Posterior cingulate gyrus (tissue), 11 donors: ENCODE measurements around the gene ALOX5AP.
"Not testable (repeated sequence)": the region's sequence is repeated elsewhere in the genome, so short reads cannot be mapped to it uniquely, and the experiment has no call there.

Experiments
- DNase-seq, 10 donors: peaks; one replicate each; pipeline versions ENCODE4 v3.0.0 to v3.0.0-alpha.2; 2020 to 2021; ENCODE audit warnings: mixed read lengths in 3 of 10
- intact Hi-C: fragments of 100-400 bp; cut with DNase I; formaldehyde crosslinking; loops from one replicate; pipeline ENCODE4 v1.15.1; 2023

The ALOX5AP gene

DNA sequence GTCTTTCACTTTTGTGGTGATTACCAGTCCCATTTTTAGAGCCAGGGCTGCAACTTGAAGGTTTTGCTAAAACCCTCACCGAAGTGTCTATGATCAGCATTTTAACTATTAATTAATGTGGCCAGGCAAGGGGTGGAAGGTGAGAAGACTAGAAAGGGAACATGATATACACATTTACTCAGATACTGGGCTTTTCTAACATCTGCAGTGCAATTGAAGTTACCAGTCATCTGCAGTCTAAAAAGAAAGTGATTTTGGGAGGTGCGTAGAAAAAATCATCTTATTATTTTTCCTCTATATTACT is 481 bp downstream of the ALOX5AP start:
- intact Hi-C loops, result loop anchor here (5.0 kb wide), 1 partner anchor 39 kb away; no protein-coding TSS in a partner anchor
- DNase-seq, result no peak

DNA sequence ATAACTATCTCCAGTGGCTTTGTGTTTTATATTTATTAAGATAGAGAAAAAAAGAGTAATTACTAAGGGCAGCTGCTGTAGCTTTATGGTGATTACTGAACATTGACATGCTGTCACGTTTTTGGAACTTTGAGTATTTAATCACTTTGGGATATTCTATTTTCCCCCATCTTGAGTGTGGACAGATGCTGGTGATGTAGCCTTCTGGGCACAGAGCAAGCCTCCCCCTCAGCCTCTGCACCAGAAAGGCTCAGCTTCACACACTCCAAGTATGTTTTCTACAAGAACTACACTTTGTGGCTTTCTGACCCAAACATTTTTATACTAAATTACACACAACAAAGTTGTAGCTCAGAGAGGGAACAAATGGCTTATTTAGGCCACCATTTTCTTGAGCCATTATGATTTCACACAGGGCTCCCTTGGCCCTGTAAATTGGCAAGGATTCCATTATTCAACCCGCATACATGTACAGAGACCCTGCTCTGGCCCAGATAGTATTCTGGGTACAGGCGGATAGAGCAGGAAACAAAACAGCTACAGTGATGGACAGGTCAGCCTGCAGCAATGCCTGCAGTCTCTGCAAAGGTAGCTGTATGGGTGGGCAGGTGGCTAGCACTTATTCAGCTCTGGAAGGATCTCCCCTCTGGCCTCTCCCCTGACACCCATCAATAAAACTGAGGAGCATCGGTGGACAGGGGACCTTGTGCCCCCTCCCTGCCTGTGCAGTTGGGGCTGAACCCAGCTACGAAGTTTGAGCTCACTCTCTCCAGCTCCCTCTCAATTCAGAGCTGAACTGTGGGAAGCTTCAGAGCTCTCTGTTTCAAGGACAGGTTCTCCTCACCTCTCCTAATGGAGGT is 1.3 kb downstream of the ALOX5AP start:
- peak in 1 of 10 donors; percentile 38 for DNase-seq
- intact Hi-C loops, result loop anchor here (5.0 kb wide), 1 partner anchor 39 kb away; no protein-coding TSS in a partner anchor

DNA sequence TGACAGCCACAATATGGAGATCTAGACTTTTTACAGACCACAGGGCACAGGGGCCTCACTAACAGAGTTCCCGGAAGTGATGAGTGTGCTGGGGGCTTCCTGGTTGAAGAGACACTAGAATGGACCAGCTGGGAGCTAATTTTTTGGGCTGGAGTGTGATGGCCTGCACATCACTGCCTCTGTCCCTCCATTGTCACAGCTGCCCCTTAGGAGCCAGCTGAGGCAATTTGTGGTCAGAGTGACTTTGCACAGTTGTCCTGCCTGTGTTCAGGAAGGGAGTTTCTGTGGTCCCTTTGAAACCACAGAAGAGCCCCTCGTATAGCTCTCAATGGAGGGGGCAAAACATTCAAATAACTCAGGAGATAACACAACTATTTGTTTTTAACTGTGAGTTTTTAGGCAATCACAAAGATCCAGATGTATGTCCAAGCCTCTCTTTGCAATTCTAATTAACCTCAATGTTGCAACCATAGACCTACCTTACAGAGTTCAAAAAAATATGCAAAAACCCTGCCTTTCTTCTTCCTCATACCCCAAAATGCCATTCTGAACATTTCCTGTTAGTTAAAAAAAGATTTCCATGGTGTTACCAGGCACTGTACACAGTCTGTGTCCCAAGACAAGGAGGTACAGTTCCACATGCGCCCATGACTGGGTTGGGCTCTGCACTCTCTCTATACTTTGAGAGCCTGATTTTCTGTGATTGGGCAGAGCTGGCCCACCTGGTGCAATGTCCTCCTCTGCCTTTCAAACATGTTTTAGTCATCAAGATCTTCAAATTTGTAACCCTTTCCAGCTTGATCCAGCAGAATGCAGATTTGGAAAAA is 2.4 kb downstream of the ALOX5AP start:
- intact Hi-C loops, result loop anchor here (5.0 kb wide), 1 partner anchor 40 kb away; no protein-coding TSS in a partner anchor
- peak in 1 of 10 donors; percentile 52 for DNase-seq

DNA sequence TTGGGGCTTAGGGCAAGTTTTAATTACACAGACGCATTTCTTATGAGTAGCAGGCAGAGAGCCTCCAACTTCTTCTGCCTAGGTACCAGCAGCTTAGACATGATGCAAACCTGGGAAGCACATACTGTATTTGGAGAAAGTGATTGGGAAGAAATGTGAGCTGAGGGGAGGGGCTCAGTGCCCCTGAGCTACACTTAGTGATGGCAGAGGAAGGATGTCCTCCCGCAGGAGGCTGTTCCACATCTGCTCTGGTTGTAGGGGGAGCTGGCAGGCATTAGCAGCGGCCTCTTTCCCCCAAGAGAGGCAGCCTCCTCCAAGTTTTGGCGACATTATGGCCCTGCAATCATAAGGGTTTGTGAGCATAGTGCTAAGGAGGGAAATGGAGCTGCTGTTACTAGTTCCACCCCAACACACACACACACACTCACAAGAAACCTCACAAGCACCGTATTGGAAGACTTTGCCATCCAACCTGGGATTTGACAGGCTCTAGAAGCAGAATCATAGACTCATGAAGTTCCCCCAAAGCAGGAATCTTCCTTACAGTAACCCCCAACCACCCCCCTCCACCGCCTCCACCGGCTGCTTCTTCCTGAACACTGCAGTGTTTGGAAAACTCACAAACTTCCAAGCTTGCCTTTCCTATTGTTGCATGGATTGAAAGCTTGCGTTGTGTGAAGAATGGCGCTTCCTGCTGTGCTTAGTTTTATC is 3.3 kb downstream of the ALOX5AP start:
- intact Hi-C loops, result loop anchor here (5.0 kb wide), 1 partner anchor 41 kb away; no protein-coding TSS in a partner anchor

DNA sequence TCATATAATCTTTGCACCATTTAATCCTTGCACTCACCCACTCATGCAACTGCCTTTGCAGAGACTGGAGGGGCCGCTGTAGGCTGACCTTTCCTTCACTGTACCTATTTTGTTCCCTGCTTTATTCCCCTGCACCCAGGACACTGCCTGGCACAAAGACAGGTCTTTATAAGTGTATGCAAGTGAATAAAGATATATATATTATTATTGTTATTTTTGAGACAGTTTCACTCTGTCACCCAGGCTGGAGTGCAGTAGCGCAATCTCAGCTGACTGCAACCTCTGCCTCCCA is 3.8 kb downstream of the ALOX5AP start:
- intact Hi-C loops, result loop anchor here (5.0 kb wide), 1 partner anchor 42 kb away; no protein-coding TSS in a partner anchor
- peak in 1 of 10 donors; percentile 12 for DNase-seq

More for the DNA sequence above, 3.3 kb downstream of the ALOX5AP start:
- DNase-seq, result peak in 1 of 10 donors; percentile 22

DNA sequence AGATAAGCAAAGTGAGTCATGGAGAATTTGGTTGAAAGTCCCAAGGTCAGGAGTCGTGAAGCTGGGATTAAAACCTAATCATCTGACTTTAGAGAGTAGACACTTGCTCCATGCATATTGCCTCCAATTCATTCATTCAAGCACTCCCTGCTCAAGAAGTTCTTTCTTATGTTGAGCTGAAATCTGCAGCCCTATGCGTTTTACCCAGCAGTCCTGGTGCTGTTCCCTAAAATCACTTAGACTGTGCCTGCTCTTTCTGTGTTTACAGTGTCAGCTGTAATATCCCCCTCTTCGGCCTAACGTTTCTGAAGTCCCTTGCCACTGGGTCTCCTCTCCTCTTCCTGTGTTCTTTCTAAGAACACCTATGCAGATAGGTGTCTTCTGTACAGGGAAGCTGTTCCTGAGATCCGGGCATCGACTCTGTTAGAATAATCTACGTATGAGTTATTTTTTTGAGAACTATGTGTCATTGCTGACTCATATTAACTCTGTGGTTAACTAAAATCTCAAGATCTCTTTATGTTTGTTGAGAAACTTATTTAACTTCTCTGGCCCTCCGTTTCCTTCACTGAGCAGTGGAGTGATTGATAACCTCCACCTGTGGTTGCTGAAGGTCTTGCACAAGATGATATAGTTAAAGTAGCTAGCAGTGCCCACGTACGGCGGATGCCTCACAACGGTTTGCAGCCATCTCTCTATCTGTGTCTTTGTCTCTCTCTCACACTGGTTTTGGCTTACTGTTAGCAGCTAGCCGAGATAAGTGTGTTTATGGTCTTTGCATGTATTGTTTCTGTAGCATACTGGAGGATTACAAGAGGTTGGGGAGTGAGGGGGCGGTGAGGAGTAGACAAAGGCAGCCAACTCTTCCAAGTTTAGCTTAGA is 4.7 kb downstream of the ALOX5AP start:
- intact Hi-C loops, result loop anchor here (5.0 kb wide), 1 partner anchor 43 kb away; no protein-coding TSS in a partner anchor
- no peak for DNase-seq

DNA sequence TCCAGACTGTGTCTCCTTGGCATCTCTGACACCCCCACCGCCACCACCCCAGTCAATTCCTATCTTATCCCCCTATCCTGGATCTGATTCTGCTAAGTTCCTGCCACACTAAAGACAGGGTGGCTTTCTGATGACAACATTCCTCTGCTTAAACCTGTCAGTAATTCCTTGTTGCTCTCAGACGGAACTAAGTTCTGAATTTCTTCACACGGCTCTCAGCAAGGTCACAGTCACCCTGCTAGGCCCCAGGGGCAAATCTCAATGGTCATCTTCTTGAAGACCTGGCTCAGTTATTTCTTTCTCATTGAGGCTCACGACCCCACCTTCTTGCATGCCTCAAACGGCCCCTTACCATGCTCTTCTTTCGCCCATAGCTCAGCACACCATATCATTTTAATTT is 7.6 kb downstream of the ALOX5AP start:
- no peak for DNase-seq
- intact Hi-C loops, result no loop called here

DNA sequence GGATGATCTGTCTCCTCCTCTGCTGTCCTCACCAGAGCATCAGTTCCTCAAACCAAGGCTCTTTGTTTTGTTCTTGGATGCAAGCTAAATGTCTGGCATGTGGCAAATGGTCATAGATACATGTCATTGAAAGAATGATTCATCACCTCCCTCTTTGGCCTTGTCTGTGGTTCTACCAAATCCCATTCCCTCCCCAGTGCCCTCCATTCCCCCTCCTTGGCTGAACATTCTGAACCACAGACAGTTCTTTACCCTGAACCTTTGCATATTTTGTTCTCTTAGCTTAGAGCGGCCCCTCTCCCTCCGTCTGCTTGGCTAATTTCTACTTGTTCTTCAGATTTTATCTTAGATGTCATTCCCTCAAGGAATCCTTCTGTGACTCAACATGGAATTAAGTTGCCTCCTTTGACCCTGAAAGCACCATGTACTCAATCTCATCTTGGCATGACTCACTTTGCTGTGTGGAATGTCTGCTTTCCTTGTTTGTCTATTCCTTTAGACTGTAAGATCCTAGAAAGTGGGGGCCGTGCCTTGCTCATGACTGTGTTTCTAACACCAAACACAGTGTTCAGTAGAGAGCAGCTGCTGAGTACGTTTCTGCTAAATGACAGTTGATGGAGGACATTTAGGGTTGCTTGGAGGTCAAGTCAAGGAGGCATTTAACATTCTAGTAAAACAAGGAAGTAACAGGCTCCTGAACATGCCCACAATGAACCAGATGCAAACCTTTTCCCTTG is 8.1 kb downstream of the ALOX5AP start:
- DNase-seq, result no peak
- intact Hi-C loops, result no loop called here

DNA sequence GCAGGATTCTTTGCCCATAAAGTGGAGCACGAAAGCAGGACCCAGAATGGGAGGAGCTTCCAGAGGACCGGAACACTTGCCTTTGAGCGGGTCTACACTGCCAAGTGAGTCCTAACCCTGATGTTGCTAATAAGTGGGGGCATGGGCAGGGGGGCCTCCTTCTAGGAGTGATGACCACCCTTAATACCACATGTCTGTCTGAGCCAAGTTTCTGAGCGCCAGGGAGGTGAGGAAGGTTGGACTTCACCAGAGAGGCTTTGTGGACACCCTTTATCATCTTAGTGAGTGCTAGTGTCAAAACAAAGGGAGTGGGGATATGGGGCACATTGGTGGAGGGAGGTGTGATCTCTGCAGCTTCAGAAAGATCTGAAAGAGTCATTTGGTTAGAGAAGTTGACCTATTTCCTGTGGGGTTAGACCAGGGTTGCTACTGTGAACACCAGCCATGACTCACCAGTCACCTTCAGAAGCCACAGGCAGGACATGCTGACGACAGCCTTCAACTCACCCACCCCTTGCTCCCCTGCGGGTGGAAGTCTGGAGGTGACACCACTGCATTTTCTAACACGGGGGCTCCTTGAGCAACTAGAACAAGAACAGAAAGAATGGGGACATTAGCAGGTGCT is 8.8 kb downstream of the ALOX5AP start:
- no peak for DNase-seq
- intact Hi-C loops, result no loop called here

DNA sequence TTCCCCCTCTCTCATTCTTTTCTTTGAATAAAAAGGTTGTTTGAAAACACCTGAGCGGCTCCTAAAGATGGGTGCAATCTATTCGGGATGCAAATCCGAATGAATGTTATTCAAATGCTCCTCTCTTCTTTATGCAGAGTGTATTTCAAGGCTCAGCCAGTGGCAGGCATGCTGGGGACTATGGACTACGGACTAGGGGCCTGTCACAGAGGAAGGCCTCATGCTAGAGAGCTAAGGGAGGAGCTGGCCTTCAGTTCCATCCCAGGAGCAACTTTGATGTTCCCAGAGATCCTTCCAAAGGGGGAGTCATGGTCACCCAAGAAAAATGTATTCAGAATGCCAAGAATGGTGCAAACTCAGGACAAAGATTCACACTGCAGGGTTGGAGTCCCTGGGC is 9.3 kb downstream of the ALOX5AP start:
- DNase-seq, result no peak
- intact Hi-C loops, result no loop called here

DNA sequence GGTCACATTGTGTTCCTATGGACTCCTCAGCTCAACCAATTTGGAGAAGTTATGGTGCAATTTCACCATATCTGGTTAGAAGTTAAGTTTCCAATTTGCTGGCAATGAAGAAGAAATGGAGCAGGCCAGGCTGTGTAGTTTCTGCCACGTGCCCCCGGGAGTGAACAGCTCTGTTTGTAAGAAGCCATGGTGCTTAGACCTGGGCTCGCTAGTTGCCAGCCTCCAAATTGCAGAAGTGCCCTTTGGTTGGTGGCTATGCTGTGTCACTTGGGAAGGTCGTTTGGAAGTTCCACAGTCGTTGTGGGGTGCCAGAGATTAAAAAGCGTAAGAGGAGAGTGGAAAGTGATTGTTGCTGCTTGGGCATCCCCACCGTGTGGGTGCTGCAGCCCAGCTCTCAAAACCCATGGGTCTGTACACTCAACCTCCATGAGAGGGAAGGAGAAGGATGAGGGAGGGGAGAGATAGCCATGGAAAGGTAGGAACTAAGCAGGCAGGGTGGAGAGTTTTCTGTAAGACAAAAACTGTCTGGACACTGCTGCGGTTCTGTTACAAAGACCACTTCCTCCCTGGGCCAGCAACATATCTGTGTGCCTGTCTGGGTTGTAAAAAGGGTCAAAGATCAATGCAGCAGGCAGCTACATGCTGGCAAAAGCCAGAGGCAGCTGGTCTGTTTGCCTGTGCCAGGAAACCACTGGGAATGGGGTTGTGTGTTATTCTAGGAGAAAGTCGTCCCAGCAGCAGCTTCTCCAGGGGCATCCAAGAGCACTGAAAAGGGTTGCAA is 10.8 kb downstream of the ALOX5AP start:
- no peak for DNase-seq
- intact Hi-C loops, result no loop called here

DNA sequence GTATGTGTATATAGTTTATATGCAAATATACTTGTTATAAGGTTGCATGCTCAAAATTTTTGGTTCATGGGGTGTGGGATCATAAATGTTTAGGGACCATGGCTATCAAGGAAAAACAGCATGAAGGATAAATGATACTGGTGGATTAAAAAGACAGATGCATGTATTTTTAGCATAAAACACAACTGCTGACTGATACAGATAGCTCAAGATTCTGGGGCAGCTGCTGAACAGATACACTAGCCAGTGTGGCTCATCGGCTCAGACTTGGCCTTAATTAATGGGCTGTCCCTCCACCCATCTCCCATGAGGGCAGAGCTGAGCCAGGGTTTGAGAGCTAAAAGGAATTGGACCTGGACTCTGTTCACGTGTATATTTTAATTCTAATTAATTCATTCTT is 11.4 kb downstream of the ALOX5AP start:
- intact Hi-C loops, result no loop called here
- no peak for DNase-seq

DNA sequence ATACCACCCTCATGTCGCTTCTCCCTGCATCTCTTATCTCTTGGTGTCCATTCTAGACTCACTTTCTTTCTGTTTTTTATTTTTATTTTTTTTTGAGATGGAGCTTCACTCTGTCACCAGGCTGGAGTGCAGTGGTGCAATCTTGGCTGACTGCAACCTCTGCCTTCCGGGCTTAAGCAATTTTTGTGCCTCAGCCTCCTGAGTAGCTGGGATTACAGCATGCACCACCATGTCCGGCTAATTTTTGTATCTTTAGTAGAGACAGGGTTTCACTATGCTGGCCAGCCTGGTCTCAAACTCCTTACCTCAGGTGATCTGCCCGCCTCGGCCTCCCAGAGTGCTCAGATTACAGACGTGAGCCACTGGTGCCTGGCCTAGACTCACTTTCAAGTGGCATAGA is 12.5 kb downstream of the ALOX5AP start:
- intact Hi-C loops, DNase-seq: not testable (repeated sequence)

DNA sequence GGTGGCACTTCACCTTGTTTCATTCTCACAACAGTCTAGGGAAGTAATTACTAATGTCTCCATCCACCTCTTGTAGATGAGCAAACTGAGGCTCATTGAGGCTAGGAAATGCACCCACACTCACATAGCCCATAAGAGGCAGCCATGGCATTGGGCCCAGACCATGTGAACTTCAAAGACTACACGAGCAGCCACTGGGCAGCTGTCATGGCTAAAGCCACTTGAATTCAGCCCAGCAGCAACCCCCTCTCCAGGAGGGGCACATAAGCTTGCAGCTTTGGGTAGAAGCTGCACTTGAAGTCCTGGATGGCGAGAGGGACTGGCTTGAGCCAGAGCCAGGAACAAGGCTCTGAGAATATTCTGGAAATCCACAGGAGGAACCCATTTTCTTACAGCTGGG is 13.4 kb downstream of the ALOX5AP start:
- intact Hi-C loops, result no loop called here
- no peak for DNase-seq

DNA sequence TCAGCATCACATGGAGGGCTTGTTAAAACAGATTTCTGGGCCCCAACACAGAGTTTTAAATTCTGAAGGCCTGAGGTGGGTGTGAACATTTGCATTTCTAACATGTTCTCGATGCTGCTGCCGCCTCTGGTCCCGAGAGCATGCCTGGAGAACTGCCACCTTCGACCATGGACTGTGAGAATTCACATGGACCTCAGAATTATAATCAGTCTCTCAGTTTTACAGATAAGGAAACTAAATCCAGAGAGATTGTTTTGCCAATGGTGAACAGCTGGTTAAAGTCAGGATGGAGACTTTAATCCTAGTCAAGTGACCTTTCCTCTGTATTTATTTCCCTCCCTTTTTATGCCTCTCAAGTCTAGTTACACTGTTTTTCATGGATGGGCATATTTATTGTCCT is 14.7 kb downstream of the ALOX5AP start:
- intact Hi-C loops, result no loop called here
- DNase-seq, result no peak

DNA sequence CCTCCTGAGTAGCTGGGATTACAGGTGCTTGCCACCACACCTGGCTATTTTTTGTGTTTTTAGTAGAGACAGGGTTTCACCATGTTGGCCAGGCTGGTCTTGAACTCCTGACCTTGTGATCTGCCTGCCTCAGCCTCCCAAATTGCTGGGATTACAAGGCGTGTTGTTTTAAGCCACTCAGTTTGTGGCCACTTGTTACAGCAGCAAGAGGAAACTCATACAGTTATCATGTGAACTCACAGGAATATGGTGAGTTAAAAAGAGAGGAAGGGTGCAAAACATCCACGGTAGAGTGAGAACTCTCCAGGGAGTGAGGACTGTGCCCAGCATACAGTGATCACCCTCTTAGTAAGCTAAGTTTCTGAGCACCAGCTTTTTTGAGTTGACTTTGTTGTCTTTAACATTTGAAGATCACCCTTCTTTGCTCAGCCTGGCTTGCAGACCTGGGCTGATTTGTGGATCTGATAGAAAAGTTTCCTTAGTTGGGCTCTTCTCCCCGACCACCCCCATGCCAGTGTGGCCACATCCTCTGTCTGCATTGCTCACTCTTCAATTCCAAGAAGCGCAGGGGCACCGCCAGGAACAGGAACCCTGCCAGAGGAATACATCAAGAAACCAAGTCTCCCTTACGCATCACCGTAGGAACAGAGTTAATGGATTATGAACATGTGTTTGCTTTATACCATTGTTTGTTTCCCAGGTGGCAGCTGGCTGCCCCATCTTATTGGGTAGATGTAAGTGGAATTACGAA is 16.0 kb downstream of the ALOX5AP start:
- intact Hi-C loops, result no loop called here

DNA sequence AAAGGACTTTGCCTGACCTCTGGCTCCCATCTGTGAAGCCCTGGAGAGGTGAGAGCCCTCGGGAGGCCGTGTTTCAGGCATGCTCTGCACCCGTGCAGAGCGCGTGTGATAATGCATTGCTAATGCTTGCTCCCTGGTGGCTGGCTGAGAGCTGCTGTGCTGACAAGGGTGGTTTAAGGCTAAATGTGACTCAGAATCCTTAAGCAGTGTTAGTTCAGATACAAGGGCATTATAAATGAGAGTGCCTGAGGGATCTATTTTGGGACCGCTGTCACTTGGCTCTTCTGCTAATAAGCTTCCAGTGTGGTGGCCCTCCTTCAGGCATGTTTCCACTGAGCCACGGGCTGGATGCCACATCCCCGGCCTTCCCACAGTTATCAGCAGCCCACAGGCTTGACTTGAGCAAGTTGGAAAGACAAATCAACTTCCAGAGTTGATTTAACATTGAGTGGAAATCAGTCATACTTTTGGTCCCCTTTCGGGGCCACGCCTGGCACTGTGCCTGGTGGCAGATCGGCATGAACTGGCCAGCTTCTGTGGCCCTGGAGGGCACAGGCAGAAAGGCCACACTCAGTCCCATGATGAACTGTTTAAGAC is 17.0 kb downstream of the ALOX5AP start:
- intact Hi-C loops, result no loop called here
- no peak for DNase-seq

More for the DNA sequence above, 16.0 kb downstream of the ALOX5AP start:
- DNase-seq, result no peak
